Measurements from ENCODE around the gene WDR70.
"Not testable (repeated sequence)": the region's sequence is repeated elsewhere in the genome, so short reads cannot be mapped to it uniquely, and the experiment has no call there.

Gene WDR70

DNA sequence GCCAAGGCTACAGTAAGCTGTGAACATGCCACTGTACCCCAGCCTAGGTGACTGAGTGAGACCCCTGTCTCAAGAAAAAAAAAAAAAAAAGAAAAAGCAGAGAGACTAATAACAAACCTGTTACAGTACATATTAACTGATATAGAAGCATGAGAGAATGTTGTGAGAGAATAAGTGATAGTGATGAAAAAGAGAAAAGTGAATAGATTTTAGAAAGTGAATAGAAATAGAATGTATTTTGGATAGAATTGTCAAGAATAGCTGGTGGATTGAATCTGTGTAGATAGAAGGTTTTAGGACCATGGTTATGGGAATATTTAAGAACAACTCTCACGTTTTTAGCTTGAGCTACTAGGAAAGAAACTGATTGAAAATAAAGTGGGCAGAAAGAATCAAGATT lies 135.8 kb downstream of the WDR70 start:
- no peak overlapping the region for H3K27ac ChIP-seq
- no peak for TF ChIP-seq ZFX (IDR thresholded peaks at IDR 0.05)

DNA sequence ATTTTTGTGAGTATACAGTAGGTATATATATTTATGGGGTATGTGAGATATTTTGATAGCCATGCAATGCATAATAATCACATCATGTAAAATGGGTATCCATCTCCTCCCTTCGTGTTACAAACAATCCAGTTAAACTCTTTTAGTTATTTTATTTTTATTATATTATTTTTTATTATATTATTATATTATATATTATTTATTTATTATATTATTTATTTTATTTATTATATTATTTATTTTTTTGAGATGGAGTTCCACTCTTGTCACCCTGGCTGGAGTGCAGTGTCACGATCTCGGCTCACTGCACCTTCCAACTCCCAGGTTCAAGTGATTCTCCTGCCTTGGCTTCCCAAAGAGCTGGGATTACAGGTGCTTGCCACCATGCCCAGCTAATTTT lies 138.6 kb downstream of the WDR70 start:
- no peak overlapping the region for H3K27ac ChIP-seq
- TF ChIP-seq, protein P1, sequence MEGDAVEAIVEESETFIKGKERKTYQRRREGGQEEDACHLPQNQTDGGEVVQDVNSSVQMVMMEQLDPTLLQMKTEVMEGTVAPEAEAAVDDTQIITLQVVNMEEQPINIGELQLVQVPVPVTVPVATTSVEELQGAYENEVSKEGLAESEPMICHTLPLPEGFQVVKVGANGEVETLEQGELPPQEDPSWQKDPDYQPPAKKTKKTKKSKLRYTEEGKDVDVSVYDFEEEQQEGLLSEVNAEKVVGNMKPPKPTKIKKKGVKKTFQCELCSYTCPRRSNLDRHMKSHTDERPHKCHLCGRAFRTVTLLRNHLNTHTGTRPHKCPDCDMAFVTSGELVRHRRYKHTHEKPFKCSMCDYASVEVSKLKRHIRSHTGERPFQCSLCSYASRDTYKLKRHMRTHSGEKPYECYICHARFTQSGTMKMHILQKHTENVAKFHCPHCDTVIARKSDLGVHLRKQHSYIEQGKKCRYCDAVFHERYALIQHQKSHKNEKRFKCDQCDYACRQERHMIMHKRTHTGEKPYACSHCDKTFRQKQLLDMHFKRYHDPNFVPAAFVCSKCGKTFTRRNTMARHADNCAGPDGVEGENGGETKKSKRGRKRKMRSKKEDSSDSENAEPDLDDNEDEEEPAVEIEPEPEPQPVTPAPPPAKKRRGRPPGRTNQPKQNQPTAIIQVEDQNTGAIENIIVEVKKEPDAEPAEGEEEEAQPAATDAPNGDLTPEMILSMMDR (conservative IDR thresholded peaks at IDR 0.05): no peak
- TF ChIP-seq ZFX (IDR thresholded peaks at IDR 0.05): no peak

DNA sequence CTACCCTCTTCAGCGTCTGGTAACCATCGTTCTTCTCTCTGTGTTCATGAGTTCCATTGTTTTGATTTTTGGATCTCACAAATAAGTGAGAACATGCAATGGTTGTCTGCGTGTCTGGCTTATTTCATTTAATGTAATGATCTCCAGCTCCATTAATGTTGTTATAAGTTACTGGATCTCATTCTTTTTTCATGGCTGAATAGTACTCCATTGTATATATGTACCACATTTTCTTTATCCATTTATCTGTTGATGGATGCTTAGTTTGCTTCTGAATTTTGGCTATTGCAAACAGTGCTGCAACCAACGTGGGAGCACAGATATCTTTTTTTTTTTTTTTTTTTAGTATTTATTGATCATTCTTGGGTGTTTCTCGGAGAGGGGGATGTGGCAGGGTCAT lies 139.2 kb downstream of the WDR70 start:
- H3K27ac ChIP-seq: not testable (repeated sequence)

DNA sequence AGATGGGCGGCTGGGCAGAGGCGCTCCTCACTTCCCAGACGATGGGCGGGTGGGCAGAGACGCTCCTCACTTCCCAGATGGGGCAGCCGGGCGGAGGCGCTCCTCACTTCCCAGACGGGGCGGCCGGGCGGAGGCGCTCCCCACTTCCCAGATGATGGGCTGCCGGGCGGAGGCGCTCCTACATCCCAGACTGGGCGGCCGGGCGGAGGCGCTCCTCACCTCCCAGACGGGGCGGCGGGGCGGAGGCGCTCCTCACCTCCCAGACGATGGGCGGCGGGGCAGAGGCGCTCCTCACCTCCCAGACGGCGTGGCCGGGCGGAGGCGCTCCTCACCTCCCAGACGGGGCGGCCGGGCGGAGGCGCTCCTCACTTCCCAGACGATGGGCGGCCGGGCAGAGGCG lies 140.2 kb downstream of the WDR70 start:
- no peak for TF ChIP-seq ZFX (IDR thresholded peaks at IDR 0.05)
- TF ChIP-seq, protein P1 (conservative IDR thresholded peaks at IDR 0.05): no peak
- H3K27ac ChIP-seq: no peak overlapping the region

DNA sequence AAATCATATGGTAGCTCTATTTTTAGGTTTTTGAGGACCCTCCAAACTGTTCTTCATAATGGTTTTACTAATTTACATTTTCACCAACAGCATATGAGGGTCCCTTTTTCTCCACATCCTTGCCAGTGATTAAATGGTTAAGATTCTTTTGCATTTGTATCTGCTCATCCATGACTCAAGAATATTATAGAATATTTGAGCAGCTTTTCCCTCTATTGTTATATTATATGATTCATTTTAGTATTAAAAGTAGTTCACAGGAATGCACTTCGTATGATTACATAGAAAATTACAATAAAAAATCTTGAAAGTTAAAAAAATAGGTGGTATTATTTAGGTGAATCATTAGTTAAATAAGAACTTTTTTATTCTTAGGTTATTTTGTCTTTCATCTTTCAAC lies 140.7 kb downstream of the WDR70 start:
- no peak overlapping the region for H3K27ac ChIP-seq
- TF ChIP-seq ZFX (IDR thresholded peaks at IDR 0.05): no peak
- TF ChIP-seq, protein P1 (conservative IDR thresholded peaks at IDR 0.05): no peak

DNA sequence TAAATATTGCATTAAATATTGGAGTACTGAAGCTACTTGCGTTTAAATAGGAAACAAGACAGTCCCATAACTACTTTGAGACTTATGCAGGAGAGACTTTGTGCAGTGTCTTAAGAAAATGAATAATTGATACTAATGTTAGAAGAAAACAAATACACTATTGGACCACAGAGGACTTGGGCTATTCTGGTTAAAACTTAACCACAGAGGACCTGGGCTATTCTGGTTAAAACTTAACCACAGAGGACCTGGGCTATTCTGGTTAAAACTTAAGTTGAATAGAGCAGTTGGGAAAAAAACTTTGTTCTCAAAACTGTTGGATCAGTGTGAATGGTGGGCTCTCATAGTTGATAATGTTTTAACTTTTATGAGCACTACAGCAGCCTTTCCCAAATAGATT lies 141.7 kb downstream of the WDR70 start:
- no peak overlapping the region for H3K27ac ChIP-seq
- TF ChIP-seq, protein P1 (conservative IDR thresholded peaks at IDR 0.05): no peak
- TF ChIP-seq ZFX (IDR thresholded peaks at IDR 0.05): no peak

DNA sequence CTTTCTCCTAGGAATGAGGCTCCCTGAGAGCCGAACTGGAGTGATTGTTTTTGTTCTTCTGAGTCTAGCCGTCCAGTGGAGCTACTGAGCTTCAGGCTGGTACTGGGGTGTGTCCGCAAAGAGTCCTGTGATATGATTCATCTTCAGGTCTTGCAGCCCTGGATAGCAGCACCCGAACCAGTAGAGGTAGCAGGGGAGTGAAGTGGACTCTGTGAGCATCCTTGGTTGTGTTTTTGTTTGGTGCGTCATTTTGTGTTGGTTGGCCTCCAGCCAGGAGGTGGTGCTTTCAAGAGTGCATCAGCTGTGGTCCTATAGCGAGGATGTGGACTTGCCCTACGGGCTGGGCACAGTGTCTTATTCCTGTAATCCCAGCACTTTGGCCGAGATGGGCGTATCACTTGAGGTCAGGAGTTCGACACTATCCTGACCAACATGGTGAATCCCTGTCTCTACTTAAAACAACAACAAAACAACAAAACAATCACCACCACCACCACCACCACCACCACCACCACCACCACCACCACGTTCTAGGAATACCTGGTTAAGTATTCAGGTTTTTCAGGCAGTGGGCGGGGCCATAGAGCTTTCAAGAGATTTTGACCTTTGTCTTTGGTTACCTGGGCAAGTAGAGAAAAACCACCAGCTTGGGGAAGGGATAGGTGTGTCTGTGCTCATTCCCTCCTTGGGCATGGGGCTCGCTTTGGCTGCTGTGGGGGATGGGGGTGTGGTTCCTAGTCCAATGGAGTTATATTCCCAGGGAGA lies 154.0 kb downstream of the WDR70 start:
- no peak for TF ChIP-seq ZFX (IDR thresholded peaks at IDR 0.05)
- TF ChIP-seq, protein P1 (conservative IDR thresholded peaks at IDR 0.05): no peak
- no peak overlapping the region for H3K27ac ChIP-seq

DNA sequence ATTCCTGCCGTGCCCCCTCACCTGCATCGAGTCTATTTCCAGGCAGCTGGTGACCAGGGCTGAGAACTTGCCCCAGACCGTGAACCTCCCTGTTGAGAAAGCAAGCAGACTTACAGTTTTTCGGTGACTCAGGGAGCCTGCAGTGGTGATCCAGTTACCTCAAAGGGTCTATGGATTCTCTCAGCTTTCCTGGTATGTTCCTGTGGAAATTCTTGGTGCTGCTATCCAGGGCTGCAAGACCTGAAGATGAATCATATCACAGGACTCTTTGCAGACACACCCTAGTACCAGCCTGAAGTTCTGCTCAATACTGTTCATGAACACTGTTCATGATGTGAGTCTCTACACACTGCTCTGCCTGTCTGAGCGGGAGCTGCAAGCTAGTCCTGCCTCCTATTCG lies 154.7 kb downstream of the WDR70 start:
- no peak for TF ChIP-seq ZFX (IDR thresholded peaks at IDR 0.05)
- TF ChIP-seq, protein P1 (conservative IDR thresholded peaks at IDR 0.05): no peak
- no peak overlapping the region for H3K27ac ChIP-seq

All from C4-2B (cell line).